ENCODE data around the gene YTHDC1. TPM values are rescaled to one million over a fixed set of nuclear protein-coding genes. Genes with fewer than 3 reads are reported as not detected.

Gene YTHDC1
- total RNA-seq, 2 experiments from 2014 or later: 383 to 389 TPM

DNA sequence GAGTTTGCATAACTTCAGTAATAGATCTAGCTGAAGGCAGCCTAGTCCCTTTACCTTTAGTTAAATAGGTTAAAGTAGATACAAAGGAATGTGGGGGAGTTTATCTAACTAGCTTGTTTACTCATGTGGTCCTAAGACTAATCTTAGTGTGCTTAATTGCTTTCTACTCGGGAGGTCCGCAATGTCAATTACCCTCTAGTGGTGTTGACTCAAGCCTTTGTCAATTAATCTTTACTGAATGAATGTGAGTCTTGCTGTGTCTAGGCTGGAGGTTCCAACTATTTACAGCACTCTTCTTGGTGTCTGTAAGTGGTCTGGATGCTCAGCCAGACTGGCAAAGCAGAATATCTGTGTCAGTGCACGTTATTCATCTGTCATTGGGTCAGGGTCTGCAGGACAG lies 17.9 kb upstream of the YTHDC1 start:
- H3K4me1 Mint-ChIP-seq (ENCODE audit: low read depth): no peaks in the 10 kb centered on the region
- H3K27me3 Mint-ChIP-seq: peaks cover 20% of the 10 kb centered on the region
- no peak overlapping the region for H3K27ac ChIP-seq (ENCODE audit: low read depth in 1 of 2, low read length in 2 of 2)
- no peaks in the 10 kb centered on the region for H3K4me1 ChIP-seq (ENCODE audit: insufficient read depth, low read length)
- no peak overlapping the region for H3K4me3 ChIP-seq (ENCODE audit: low read length)
- no peaks in the 10 kb centered on the region for H3K9me3 ChIP-seq (ENCODE audit: control insufficient read depth in 1 of 2, insufficient read depth in 1 of 2, low read length in 2 of 2)
- H3K36me3 Mint-ChIP-seq (ENCODE audit: low read depth): no peaks in the 10 kb centered on the region
- ChIA-PET POLR2A (interaction anchor here (0.6 kb wide), 1 partner anchor 35 kb away, joined by 3 read pairs; no protein-coding TSS in a partner anchor), CTCF (no interaction called here)
- H3K27ac Mint-ChIP-seq: no peak overlapping the region
- intact Hi-C loops (cut with DNase I, micrococcal nuclease): no loop called here
- ATAC-seq (ENCODE audit: poor library complexity) (no peak), DNase-seq (no peak)
- H3K36me3 ChIP-seq (ENCODE audit: insufficient read depth, low read length): no peaks in the 10 kb centered on the region
- peaks cover 0 to 7% of the 10 kb centered on the region in 2 experiments for H3K27me3 ChIP-seq (ENCODE audit: control insufficient read depth in 1 of 2, insufficient read depth in 2 of 2, low read length in 2 of 2)
- H3K9me3 Mint-ChIP-seq: no peaks in the 10 kb centered on the region
- no peak overlapping the region for H3K4me3 Mint-ChIP-seq
- TF ChIP-seq, protein P1, sequence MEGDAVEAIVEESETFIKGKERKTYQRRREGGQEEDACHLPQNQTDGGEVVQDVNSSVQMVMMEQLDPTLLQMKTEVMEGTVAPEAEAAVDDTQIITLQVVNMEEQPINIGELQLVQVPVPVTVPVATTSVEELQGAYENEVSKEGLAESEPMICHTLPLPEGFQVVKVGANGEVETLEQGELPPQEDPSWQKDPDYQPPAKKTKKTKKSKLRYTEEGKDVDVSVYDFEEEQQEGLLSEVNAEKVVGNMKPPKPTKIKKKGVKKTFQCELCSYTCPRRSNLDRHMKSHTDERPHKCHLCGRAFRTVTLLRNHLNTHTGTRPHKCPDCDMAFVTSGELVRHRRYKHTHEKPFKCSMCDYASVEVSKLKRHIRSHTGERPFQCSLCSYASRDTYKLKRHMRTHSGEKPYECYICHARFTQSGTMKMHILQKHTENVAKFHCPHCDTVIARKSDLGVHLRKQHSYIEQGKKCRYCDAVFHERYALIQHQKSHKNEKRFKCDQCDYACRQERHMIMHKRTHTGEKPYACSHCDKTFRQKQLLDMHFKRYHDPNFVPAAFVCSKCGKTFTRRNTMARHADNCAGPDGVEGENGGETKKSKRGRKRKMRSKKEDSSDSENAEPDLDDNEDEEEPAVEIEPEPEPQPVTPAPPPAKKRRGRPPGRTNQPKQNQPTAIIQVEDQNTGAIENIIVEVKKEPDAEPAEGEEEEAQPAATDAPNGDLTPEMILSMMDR (IDR thresholded peaks at IDR 0.05): no peak

GRCh38 chr4:68366600-68366999 lies 16.7 kb upstream of the YTHDC1 start:
- TF ChIP-seq, protein P1 (IDR thresholded peaks at IDR 0.05): no peak
- Histone ChIP-seq H3K4me3 (ENCODE audit: low read length) (no peak overlapping the region), H3K4me1 (ENCODE audit: insufficient read depth, low read length) (no peaks in the 10 kb centered on the region), H3K9me3 (ENCODE audit: control insufficient read depth in 1 of 2, insufficient read depth in 1 of 2, low read length in 2 of 2) (no peaks in the 10 kb centered on the region), H3K27me3 (ENCODE audit: control insufficient read depth in 1 of 2, insufficient read depth in 2 of 2, low read length in 2 of 2) (peaks cover 0 to 7% of the 10 kb centered on the region in 2 experiments), H3K27ac (ENCODE audit: low read depth in 1 of 2, low read length in 2 of 2) (no peak overlapping the region), H3K36me3 (ENCODE audit: insufficient read depth, low read length) (no peaks in the 10 kb centered on the region)
- Mint-ChIP-seq H3K4me1 (ENCODE audit: low read depth) (no peaks in the 10 kb centered on the region), H3K27me3 (peaks cover 20% of the 10 kb centered on the region), H3K4me3 (no peak overlapping the region), H3K27ac (no peak overlapping the region), H3K9me3 (no peaks in the 10 kb centered on the region), H3K36me3 (ENCODE audit: low read depth) (no peaks in the 10 kb centered on the region)
- POLR2A ChIA-PET: no interaction called here
- ATAC-seq (ENCODE audit: poor library complexity) (no peak), DNase-seq (no peak)
- CTCF ChIA-PET: no interaction called here
- intact Hi-C loops (cut with DNase I, micrococcal nuclease): no loop called here

GRCh38 chr4:68365068-68365467 lies 15.2 kb upstream of the YTHDC1 start:
- intact Hi-C loops (cut with DNase I, micrococcal nuclease): no loop called here
- H3K36me3 ChIP-seq (ENCODE audit: insufficient read depth, low read length): no peaks in the 10 kb centered on the region
- no peaks in the 10 kb centered on the region for H3K9me3 ChIP-seq (ENCODE audit: control insufficient read depth in 1 of 2, insufficient read depth in 1 of 2, low read length in 2 of 2)
- Mint-ChIP-seq H3K27ac (no peak overlapping the region), H3K9me3 (no peaks in the 10 kb centered on the region), H3K4me3 (no peak overlapping the region), H3K27me3 (peaks cover 20% of the 10 kb centered on the region), H3K4me1 (ENCODE audit: low read depth) (no peaks in the 10 kb centered on the region), H3K36me3 (ENCODE audit: low read depth) (no peaks in the 10 kb centered on the region)
- no peaks in the 10 kb centered on the region for H3K4me1 ChIP-seq (ENCODE audit: insufficient read depth, low read length)
- ChIA-PET POLR2A (no interaction called here), CTCF (interaction anchor here (0.6 to 1.2 kb wide), 2 partner anchors 11 to 50 kb away, joined by 3 read pairs; no protein-coding TSS in a partner anchor)
- H3K4me3 ChIP-seq (ENCODE audit: low read length): no peak overlapping the region
- H3K27ac ChIP-seq (ENCODE audit: low read depth in 1 of 2, low read length in 2 of 2): no peak overlapping the region
- TF ChIP-seq, protein P1 (IDR thresholded peaks at IDR 0.05): no peak
- DNase-seq: no peak
- ATAC-seq (ENCODE audit: poor library complexity): no peak
- H3K27me3 ChIP-seq (ENCODE audit: control insufficient read depth in 1 of 2, insufficient read depth in 2 of 2, low read length in 2 of 2): peaks cover 0 to 7% of the 10 kb centered on the region in 2 experiments

Data from CD4-positive, alpha-beta T cell (primary cell).